Measurements from ENCODE around the gene MAP7.

GRCh38 chr6:136465766-136466303 lies 84.4 kb downstream of the MAP7 start:
- no peak for TF ChIP-seq CTCF (IDR thresholded peaks at IDR 0.05)
- no peak for TF ChIP-seq POLR2A (IDR thresholded peaks at IDR 0.05)
